ENCODE results near the gene CD33. TPM values are rescaled to one million over a fixed set of nuclear protein-coding genes. Genes with fewer than 3 reads are reported as not detected.

CD33 gene
- polyA plus RNA-seq, 3 donors, result 1.8 to 2.5 (median 2.3) TPM

- DNase-seq, result no peak
These were observed 33.6 kb downstream of the CD33 start for GRCh38 chr19:51258165-51259160.

- peak; percentile 34 for DNase-seq
These were observed 34.7 kb downstream of the CD33 start for GRCh38 chr19:51259348-51260245.

GRCh38 chr19:51263808-51264207 is 38.9 kb downstream of the CD33 start:
- DNase-seq, result no peak

- DNase-seq, result no peak
These were observed 46.2 kb downstream of the CD33 start for GRCh38 chr19:51271067-51271466.

GRCh38 chr19:51272183-51272810 is 47.4 kb downstream of the CD33 start:
- DNase-seq, result no peak

GRCh38 chr19:51274049-51274770 is 49.3 kb downstream of the CD33 start:
- DNase-seq, result no peak

GRCh38 chr19:51277112-51277511 is 52.2 kb downstream of the CD33 start:
- DNase-seq, result no peak

- DNase-seq, result no peak
These were observed 57.5 kb downstream of the CD33 start for GRCh38 chr19:51282335-51282734.

- no peak for DNase-seq
These were observed 60.8 kb downstream of the CD33 start for GRCh38 chr19:51285682-51286081.

Other genes with a start within 250 kb of the CD33 start
- 1 to 10 TPM; 3.3 to 4.5 (median 3.8) TPM for gene KLK7, start 241.2 kb upstream of the CD33 start, polyA plus RNA-seq (ENCODE audit: insufficient read length in 3 of 3)
- 1 to 10 TPM; 1.8 to 2.8 (median 2.8) TPM for gene KLK8, start 223.5 kb upstream of the CD33 start, polyA plus RNA-seq (ENCODE audit: insufficient read length in 3 of 3)
- gene KLK10, start 205.4 kb upstream of the CD33 start, polyA plus RNA-seq (ENCODE audit: insufficient read length in 3 of 3), result under 1 TPM; 0.16 to 0.36 (median 0.24) TPM
- gene KLK11, start 198.5 kb upstream of the CD33 start, polyA plus RNA-seq (ENCODE audit: insufficient read length in 3 of 3), result under 1 TPM in 1 of 3 donors, not detected in 2; 0.14 TPM
- not detected for gene KLK12, start 190.1 kb upstream of the CD33 start, polyA plus RNA-seq (ENCODE audit: insufficient read length in 3 of 3)
- gene KLK13, start 160.0 kb upstream of the CD33 start, polyA plus RNA-seq (ENCODE audit: insufficient read length in 3 of 3), result under 1 TPM; 0.24 to 0.65 (median 0.53) TPM
- under 1 TPM; 0.14 to 0.32 (median 0.19) TPM for gene KLK14, start 142.2 kb upstream of the CD33 start, polyA plus RNA-seq (ENCODE audit: insufficient read length in 3 of 3)
- 1 to 10 TPM; 3.0 to 5.1 (median 4.3) TPM for gene CTU1, start 116.7 kb upstream of the CD33 start, polyA plus RNA-seq (ENCODE audit: insufficient read length in 3 of 3)
- gene SIGLEC9, start 100.2 kb upstream of the CD33 start, polyA plus RNA-seq (ENCODE audit: insufficient read length in 3 of 3), result 1 to 10 TPM; 1.5 to 1.8 (median 1.5) TPM
- gene SIGLEC7, start 82.8 kb upstream of the CD33 start, polyA plus RNA-seq (ENCODE audit: insufficient read length in 3 of 3), result under 1 TPM; 0.33 to 0.43 (median 0.36) TPM
- not detected for gene SIGLECL1, start 26.0 kb downstream of the CD33 start, polyA plus RNA-seq (ENCODE audit: insufficient read length in 3 of 3)
- gene IGLON5, start 86.6 kb downstream of the CD33 start, polyA plus RNA-seq (ENCODE audit: insufficient read length in 3 of 3), result 1 to 10 TPM; 1.9 to 4.7 (median 3.5) TPM
- 1 to 10 TPM; 4.1 to 5.8 (median 5.6) TPM for gene VSIG10L, start 117.1 kb downstream of the CD33 start, polyA plus RNA-seq (ENCODE audit: insufficient read length in 3 of 3)
- gene ETFB, start 141.3 kb downstream of the CD33 start, polyA plus RNA-seq (ENCODE audit: insufficient read length in 3 of 3), result 100 to 1,000 TPM; 143 to 171 (median 160) TPM
- gene CLDND2, start 143.9 kb downstream of the CD33 start, polyA plus RNA-seq (ENCODE audit: insufficient read length in 3 of 3), result 1 to 10 TPM; 1.8 to 2.7 (median 2.6) TPM
- 1 to 10 TPM; 1.6 to 2.1 (median 1.8) TPM for gene NKG7, start 147.6 kb downstream of the CD33 start, polyA plus RNA-seq (ENCODE audit: insufficient read length in 3 of 3)
- gene LIM2, start 162.9 kb downstream of the CD33 start, polyA plus RNA-seq (ENCODE audit: insufficient read length in 3 of 3), result under 1 TPM; 0.35 to 0.60 (median 0.44) TPM
- under 1 TPM; 0.22 to 0.39 (median 0.36) TPM for gene C19orf84, start 165.5 kb downstream of the CD33 start, polyA plus RNA-seq (ENCODE audit: insufficient read length in 3 of 3)
- 1 to 10 TPM; 1.1 to 1.7 (median 1.6) TPM for gene SIGLEC10, start 192.6 kb downstream of the CD33 start, polyA plus RNA-seq (ENCODE audit: insufficient read length in 3 of 3)
- gene SIGLEC8, start 233.4 kb downstream of the CD33 start, polyA plus RNA-seq (ENCODE audit: insufficient read length in 3 of 3), result under 1 TPM in 1 of 3 donors, not detected in 2; 0.10 TPM